Smooth muscle cell (in vitro differentiated cells): ENCODE results near the gene C2CD3. TPM values are rescaled to one million over a fixed set of nuclear protein-coding genes. Genes with fewer than 3 reads are reported as not detected.
A peak's percentile ranks its signal among the peaks of the same experiment; 100 is the strongest.

Experiments used
- DNase-seq: peaks from one replicate; lab custom pipeline; 2025; ENCODE audit not compliant: unreplicated experiment; lab: John Stamatoyannopoulos, UW
- H2AFZ ChIP-seq: fragments of 200-600 bp; sonication (generic); 2 replicates; pipeline ENCODE4 v1.6.0; 2016; ENCODE audit warnings: antibody characterized with exemption, low read depth, mild to moderate bottlenecking
- H3F3A ChIP-seq: fragments of 200-600 bp; sonication (generic); 2 replicates; pipeline ENCODE4 v1.6.0; 2017; ENCODE audit warnings: antibody characterized with exemption, low read depth
- H3K27ac ChIP-seq: fragments of 200-600 bp; sonication (generic); 2 replicates; pipeline ENCODE4 v1.5.1; 2016; ENCODE audit warnings: low read depth, mild to moderate bottlenecking
- H3K27me3 ChIP-seq: fragments of 200-600 bp; sonication (generic); 2 replicates; pipeline ENCODE4 v1.6.1; 2016; ENCODE audit warnings: low read depth, mild to moderate bottlenecking
- H3K36me3 ChIP-seq: fragments of 200-600 bp; sonication (generic); 2 replicates; pipeline ENCODE4 v1.5.1; 2016; ENCODE audit warnings: low read depth
- H3K4me1 ChIP-seq: fragments of 200-600 bp; sonication (generic); 2 replicates; pipeline ENCODE4 v1.5.1; 2016; ENCODE audit warnings: low read depth
- H3K4me2 ChIP-seq: fragments of 200-600 bp; sonication (generic); 2 replicates; pipeline ENCODE4 v1.6.0; 2016; ENCODE audit warnings: mild to moderate bottlenecking
- H3K4me3 ChIP-seq: fragments of 200-600 bp; sonication (generic); 2 replicates; pipeline ENCODE4 v1.5.1; 2016; ENCODE audit warnings: mild to moderate bottlenecking
- H3K79me2 ChIP-seq: fragments of 200-600 bp; sonication (generic); 2 replicates; pipeline ENCODE4 v1.6.0; 2016; ENCODE audit warnings: low read depth, mild to moderate bottlenecking
- H3K9ac ChIP-seq: fragments of 200-600 bp; sonication (generic); 2 replicates; pipeline ENCODE4 v1.6.0; 2016; ENCODE audit warnings: low read depth
- H3K9me3 ChIP-seq: fragments of 200-600 bp; sonication (generic); replicated peaks from 2 replicates; pipeline ENCODE4 v1.5.1; 2016; ENCODE audit warnings: low read depth
- H4K20me1 ChIP-seq: fragments of 200-600 bp; sonication (generic); 2 replicates; pipeline ENCODE4 v1.6.0; 2016; ENCODE audit warnings: low read depth
- WGBS: methylation state at CpG from one replicate; pipeline ENCODE4 v1.1.7; 2016; ENCODE audit warnings: low lambda C conversion rate; 5-methylcytosine and 5-hydroxymethylcytosine counted together
- polyA plus RNA-seq: library from polyadenylated mRNA; unstranded; fragments of >200 nt; fragmentation: Nextera tagmentation; extraction: Ambion mirVana; gene quantifications from 2 replicates; pipeline ENCODE4 v1.2.1, GENCODE V29; 2016
- total RNA-seq: library from RNA; depleted of rRNA; stranded (reverse); fragments of >200 nt; gene quantifications from 2 replicates; pipeline ENCODE4 v1.2.3, GENCODE V29; 2014
- TF ChIP-seq, protein P1 (sequence below): fragments of 200-600 bp; sonication (generic); IDR thresholded peaks from 2 replicates; pipeline ENCODE4 v1.5.1; 2017; ENCODE audit warnings: borderline replicate concordance, mild to moderate bottlenecking, antibody characterized with exemption; ENCODE audit not compliant: insufficient read depth, poor library complexity, severe bottlenecking

The C2CD3 gene, protein sequence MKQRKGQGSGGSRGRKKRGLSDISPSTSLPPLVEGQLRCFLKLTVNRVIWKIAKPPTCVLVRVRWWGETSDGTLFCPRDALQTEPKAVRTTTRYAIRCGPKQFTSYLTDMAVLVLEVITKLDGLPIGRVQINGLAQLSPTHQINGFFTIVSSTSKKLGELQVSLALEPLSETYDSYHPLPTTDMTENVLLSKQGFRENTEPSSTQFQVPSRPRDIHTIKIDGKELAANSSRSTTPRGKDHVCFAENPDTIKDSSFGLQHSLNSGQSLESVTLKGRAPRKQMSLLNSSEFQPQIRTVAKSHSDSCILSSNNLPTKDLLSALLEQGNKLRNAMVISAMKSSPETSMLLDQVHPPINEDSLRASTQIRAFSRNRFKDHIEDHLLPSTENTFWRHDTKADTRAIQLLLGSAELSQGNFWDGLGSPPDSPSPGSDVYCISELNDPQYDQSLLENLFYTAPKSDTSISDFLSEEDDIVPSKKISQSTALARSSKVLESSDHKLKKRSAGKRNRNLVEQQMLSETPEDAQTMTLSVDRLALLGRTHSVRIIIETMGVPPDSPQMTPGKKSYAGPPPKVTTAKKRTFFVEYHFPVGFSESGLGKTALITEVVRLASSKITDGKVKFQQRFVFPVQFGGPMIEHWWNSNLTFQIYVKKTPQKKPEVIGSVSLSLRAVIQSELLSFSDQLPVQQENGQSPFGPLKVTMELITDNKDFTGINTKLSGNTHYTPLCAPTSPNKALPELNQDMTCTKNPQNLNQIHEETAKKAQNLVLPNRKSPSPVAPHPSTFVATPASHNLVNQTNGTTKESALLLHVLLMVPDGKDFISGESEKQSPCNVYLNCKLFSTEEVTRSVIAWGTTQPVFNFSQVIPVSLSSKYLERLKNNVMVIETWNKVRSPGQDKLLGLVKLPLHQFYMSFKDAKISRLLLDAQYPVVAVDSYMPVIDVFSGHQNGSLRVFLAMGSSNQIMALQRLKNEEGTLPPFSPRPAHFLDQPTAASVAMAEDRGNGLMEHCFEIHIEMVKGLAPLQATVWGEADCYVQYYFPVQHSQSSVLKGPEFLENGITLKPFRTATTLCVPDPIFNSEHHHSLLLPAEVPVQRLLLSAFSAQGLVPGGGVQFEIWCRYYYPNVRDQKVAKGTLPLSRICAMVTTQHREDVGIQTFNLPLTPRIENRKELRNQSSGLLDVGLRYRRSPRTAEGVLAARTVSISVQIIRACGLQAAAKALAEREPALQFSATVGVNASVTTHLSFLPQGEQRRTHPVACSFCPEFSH (N-terminal part only)
- total RNA-seq (13.3 and 24.1 TPM in 2 replicates), polyA plus RNA-seq (4.9 and 10.6 TPM in 2 replicates)

DNA sequence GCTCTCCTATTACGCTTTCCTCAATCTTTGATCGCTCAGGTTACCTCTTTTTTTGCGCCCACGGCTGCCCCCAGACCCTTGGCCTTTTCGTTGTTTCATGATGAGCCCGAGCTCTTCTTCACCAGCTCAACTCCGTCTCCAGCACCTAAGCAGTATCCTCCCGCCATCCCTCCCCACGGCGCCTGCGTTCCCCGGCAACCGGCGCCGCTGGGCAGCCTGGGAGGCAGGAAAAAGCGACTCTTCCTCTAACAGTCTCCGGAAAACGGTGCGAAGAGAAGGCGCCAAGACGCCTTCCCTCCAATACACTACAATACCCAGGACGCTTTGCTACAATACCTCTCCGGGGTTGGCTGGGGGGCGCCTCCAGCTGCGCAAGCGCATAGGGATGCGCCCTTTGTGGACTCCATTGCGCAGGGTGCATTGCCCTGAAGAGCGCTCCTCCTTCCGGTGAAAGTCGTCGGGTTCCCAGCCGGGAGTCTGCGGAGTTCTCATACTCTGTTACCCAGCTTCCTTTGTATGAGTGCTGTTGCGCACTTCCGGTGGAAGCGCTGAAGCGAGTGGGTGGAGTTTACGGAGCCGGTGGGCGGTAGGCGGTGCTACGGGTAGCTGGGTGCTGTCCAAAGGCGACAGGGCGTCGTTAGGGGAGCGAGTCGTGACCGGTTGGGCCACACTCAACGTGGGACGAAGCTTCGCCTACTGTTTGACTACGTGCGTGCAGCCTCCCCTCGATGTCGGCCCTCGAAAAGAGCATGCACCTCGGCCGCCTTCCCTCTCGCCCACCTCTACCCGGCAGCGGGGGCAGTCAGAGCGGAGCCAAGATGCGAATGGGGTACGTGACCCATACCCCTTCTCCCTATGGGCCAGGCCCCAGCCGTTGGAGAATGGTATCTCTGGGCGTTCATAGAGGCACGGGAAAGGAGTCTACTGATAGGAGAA lies at the start of gene C2CD3, which contains the start of gene PPME1:
TSS of gene C2CD3 (minus strand) at position 309 of the 936 bp plus-strand sequence. CDS start at position 99, 210 bp downstream.
TSS of gene PPME1 (plus strand) at position 596 of the 936 bp plus-strand sequence. CDS start at position 729, 133 bp downstream.
- H3K9ac ChIP-seq = peak within 1 kb of the TSS; percentile 75
- no peaks in the 10 kb centered on the region for H3K27me3 ChIP-seq
- H3K4me2 ChIP-seq = peak within 1 kb of the TSS; percentile 92
- H2AFZ ChIP-seq = peak within 1 kb of the TSS; percentile 96
- peak; percentile 87 for DNase-seq
- no peaks in the 10 kb centered on the region for H3F3A ChIP-seq
- peaks cover 8% of the 10 kb centered on the region for H3K36me3 ChIP-seq
- H3K4me3 ChIP-seq = peak within 1 kb of the TSS; percentile 80
- TF ChIP-seq, protein P1, sequence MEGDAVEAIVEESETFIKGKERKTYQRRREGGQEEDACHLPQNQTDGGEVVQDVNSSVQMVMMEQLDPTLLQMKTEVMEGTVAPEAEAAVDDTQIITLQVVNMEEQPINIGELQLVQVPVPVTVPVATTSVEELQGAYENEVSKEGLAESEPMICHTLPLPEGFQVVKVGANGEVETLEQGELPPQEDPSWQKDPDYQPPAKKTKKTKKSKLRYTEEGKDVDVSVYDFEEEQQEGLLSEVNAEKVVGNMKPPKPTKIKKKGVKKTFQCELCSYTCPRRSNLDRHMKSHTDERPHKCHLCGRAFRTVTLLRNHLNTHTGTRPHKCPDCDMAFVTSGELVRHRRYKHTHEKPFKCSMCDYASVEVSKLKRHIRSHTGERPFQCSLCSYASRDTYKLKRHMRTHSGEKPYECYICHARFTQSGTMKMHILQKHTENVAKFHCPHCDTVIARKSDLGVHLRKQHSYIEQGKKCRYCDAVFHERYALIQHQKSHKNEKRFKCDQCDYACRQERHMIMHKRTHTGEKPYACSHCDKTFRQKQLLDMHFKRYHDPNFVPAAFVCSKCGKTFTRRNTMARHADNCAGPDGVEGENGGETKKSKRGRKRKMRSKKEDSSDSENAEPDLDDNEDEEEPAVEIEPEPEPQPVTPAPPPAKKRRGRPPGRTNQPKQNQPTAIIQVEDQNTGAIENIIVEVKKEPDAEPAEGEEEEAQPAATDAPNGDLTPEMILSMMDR = no peak
- WGBS = under 1% methylated on average over 68 of the region's 68 CpGs
- H3K9me3 ChIP-seq = no peaks in the 10 kb centered on the region
- H3K27ac ChIP-seq = peak within 1 kb of the TSS; percentile 70
- H3K4me1 ChIP-seq = peaks cover 34% of the 10 kb centered on the region
- peaks cover 22% of the 10 kb centered on the region for H4K20me1 ChIP-seq
- H3K79me2 ChIP-seq = peaks cover 71% of the 10 kb centered on the region

DNA sequence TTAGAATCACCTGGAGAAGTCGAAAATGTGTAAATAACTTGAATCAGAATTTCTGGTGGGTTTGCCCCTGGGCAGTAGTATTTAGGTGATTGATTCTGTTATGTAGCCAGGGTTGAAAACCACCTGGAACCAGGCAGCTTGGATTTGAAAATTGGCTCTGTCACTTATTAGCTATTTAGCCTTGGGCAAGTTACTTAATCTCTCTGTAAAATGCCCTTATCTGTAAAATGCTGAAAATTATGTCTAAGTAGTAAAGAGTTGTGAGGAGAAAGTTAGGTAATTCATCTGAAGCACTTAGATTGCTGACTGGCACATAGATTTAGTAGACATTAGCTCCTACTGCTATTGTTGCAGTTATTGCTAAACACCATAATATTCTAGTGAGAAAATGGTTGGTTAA lies 49.6 kb upstream of the C2CD3 start:
- no peak overlapping the region for H3K27ac ChIP-seq
- no peaks in the 10 kb centered on the region for H3K4me1 ChIP-seq
- peaks cover 5% of the 10 kb centered on the region for H4K20me1 ChIP-seq
- H2AFZ ChIP-seq = no peak overlapping the region
- H3K36me3 ChIP-seq = peaks cover 4% of the 10 kb centered on the region
- TF ChIP-seq, protein P1 = no peak
- no peak overlapping the region for H3K4me3 ChIP-seq
- H3K79me2 ChIP-seq = peaks cover 3% of the 10 kb centered on the region
- no peak overlapping the region for H3K4me2 ChIP-seq
- no peaks in the 10 kb centered on the region for H3K27me3 ChIP-seq
- WGBS = 71% methylated on average over 1 of the region's 1 CpG
- H3K9me3 ChIP-seq = no peaks in the 10 kb centered on the region
- no peak for DNase-seq
- H3K9ac ChIP-seq = no peak overlapping the region
- no peaks in the 10 kb centered on the region for H3F3A ChIP-seq

DNA sequence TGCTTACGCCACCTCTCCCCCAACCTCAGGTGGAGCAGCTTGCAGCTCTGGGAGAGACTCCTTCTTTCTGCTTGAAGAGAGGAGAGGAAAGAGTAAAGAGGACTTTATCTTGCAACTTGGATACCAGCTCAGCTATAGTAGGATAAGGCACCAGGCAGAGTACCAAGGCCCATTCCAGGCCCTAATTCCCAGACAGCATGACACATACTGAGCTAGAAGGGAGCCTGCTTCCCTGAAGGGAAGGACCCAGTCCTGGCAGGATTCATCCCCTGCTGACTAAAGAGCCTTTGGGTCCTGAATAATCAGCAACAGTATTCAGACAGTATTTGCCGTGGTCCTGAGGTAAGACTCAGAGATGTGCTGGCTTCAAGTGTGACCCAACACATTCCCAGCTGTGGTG lies 41.7 kb upstream of the C2CD3 start:
- 94% methylated on average over 2 of the region's 2 CpGs for WGBS
- TF ChIP-seq, protein P1 = no peak

More for the DNA sequence above, 41.7 kb upstream of the C2CD3 start:
- no peaks in the 10 kb centered on the region for H3F3A ChIP-seq
- no peaks in the 10 kb centered on the region for H3K9me3 ChIP-seq
- no peak overlapping the region for H2AFZ ChIP-seq
- DNase-seq = no peak
- no peaks in the 10 kb centered on the region for H3K27me3 ChIP-seq
- no peaks in the 10 kb centered on the region for H4K20me1 ChIP-seq
- H3K9ac ChIP-seq = no peak overlapping the region
- no peaks in the 10 kb centered on the region for H3K79me2 ChIP-seq
- no peak overlapping the region for H3K27ac ChIP-seq
- H3K4me3 ChIP-seq = no peak overlapping the region
- H3K4me2 ChIP-seq = no peak overlapping the region
- H3K4me1 ChIP-seq = no peaks in the 10 kb centered on the region
- H3K36me3 ChIP-seq = peaks cover 29% of the 10 kb centered on the region
